ENCODE data around the gene C1orf122. TPM values are rescaled to one million over a fixed set of nuclear protein-coding genes. Genes with fewer than 3 reads are reported as not detected.

The C1orf122 gene
- total RNA-seq, 2 donors from 2014 or later, result 141 to 170 TPM

- H3K9me3 ChIP-seq, result no peaks in the 10 kb centered on the region
- H3K27ac ChIP-seq, result no peak overlapping the region
- H3K27me3 ChIP-seq (replicated peaks; ENCODE audit: insufficient read depth), result no peaks in the 10 kb centered on the region
- no peak overlapping the region for H3K4me3 ChIP-seq
- DNase-seq (ENCODE audit: low spot score), result no peak
- H3K4me1 ChIP-seq (replicated peaks), result no peaks in the 10 kb centered on the region
- TF ChIP-seq CTCF (IDR thresholded peaks at IDR 0.05) (no peak), POLR2AphosphoS5 (IDR thresholded peaks at IDR 0.05) (no peak), POLR2A (IDR thresholded peaks at IDR 0.05) (no peak)
- intact Hi-C loops (cut with DNase I), result no loop called here
- H3K36me3 ChIP-seq, result peaks cover 0 to 8% of the 10 kb centered on the region in 2 donors
- 93% methylated on average over 9 of the region's 9 CpGs for WGBS
Measured at GRCh38 chr1:37822906-37823815, 15.6 kb downstream of the C1orf122 start.

DNA sequence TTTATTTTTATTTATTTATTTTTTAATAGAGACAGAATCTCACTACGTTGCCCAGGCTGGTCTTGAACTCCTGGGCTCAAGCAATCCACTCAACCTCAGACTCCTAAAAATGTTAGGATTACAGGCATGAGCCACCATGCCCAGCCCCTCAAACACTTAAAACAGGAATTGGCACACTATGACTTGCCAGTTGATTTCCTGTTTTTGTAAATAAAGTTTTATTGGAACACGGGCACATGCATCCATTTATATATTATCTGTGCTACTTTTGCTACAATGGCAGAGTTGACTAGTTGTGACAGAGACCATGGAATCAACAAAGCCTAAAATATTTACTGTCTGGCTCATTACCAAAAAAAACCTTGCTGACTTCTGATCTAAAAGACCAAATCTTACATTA is 16.4 kb downstream of the C1orf122 start:
- no peaks in the 10 kb centered on the region for H3K27me3 ChIP-seq (replicated peaks; ENCODE audit: insufficient read depth)
- 69% methylated on average over 2 of the region's 2 CpGs for WGBS
- no peak for TF ChIP-seq POLR2AphosphoS5 (IDR thresholded peaks at IDR 0.05)
- TF ChIP-seq POLR2A (IDR thresholded peaks at IDR 0.05), result no peak
- TF ChIP-seq CTCF (IDR thresholded peaks at IDR 0.05), result no peak
- no peaks in the 10 kb centered on the region for H3K4me1 ChIP-seq (replicated peaks)
- no peak for DNase-seq (ENCODE audit: low spot score)
- no peak overlapping the region for H3K27ac ChIP-seq
- intact Hi-C loops (cut with DNase I), result no loop called here
- no peak overlapping the region for H3K4me3 ChIP-seq
- no peaks in the 10 kb centered on the region for H3K9me3 ChIP-seq
- peaks cover 0 to 8% of the 10 kb centered on the region in 2 donors for H3K36me3 ChIP-seq

DNA sequence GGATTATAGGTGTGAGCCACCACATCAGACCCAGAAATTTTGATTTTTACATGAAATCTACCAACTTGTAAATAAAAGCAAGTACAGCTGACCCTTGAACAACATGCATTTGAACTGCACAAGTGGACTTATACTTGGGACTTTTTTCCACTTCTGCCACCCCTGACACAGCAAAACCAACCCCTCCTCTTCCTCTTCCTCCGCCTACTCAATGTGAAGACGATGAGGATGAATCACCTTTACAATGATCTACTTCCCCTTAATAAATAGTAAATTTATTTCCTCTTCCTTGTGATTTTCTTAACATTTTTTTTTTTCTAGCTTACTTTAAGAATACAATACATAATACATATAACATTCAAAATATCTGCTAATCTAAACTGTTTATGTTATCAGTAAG is 17.9 kb downstream of the C1orf122 start:
- Histone ChIP-seq H3K27ac (no peak overlapping the region), H3K9me3 (no peaks in the 10 kb centered on the region), H3K4me1 (replicated peaks) (no peaks in the 10 kb centered on the region), H3K27me3 (replicated peaks; ENCODE audit: insufficient read depth) (no peaks in the 10 kb centered on the region), H3K36me3 (peaks cover 4 to 8% of the 10 kb centered on the region in 2 donors), H3K4me3 (no peak overlapping the region)
- DNase-seq (ENCODE audit: low spot score), result no peak
- WGBS, result 78% methylated on average over 2 of the region's 2 CpGs
- intact Hi-C loops (cut with DNase I), result no loop called here
- TF ChIP-seq CTCF (IDR thresholded peaks at IDR 0.05) (no peak), POLR2AphosphoS5 (IDR thresholded peaks at IDR 0.05) (no peak)

- TF ChIP-seq POLR2AphosphoS5 (IDR thresholded peaks at IDR 0.05), result no peak
- no peak for TF ChIP-seq CTCF (IDR thresholded peaks at IDR 0.05)
- TF ChIP-seq POLR2A (IDR thresholded peaks at IDR 0.05), result no peak
- no peaks in the 10 kb centered on the region for H3K4me1 ChIP-seq (replicated peaks)
- peaks cover 0 to 6% of the 10 kb centered on the region in 2 donors for H3K36me3 ChIP-seq
- intact Hi-C loops (cut with DNase I), result no loop called here
- no peak overlapping the region for H3K27ac ChIP-seq
- no peaks in the 10 kb centered on the region for H3K9me3 ChIP-seq
- WGBS, result 92% methylated on average over 12 of the region's 12 CpGs
- H3K4me3 ChIP-seq, result no peak overlapping the region
- no peaks in the 10 kb centered on the region for H3K27me3 ChIP-seq (replicated peaks; ENCODE audit: insufficient read depth)
- DNase-seq (ENCODE audit: low spot score), result no peak
Measured at GRCh38 chr1:37828410-37829074, 21.0 kb downstream of the C1orf122 start.
